PFSK-1 (cell line): Measurements from ENCODE around the gene TIAL1. TPM values are rescaled to one million over a fixed set of nuclear protein-coding genes. Genes with fewer than 3 reads are reported as not detected.

ENCODE experiments used
- FOXP2 ChIP-seq: optimal IDR thresholded peaks from 2 replicates; pipeline ENCODE3; 2011; ENCODE audit warnings: borderline replicate concordance, control low read depth, inconsistent platforms; ENCODE audit not compliant: insufficient read depth; ENCODE audit errors: extremely low read length, extremely low read depth
- POLR2AphosphoS5 ChIP-seq: IDR thresholded peaks from 2 replicates; pipeline ENCODE4 v1.6.1; 2012; ENCODE audit warnings: low read depth, mild to moderate bottlenecking, control low read depth, low read length, moderate library complexity
- SIN3A ChIP-seq: IDR thresholded peaks from 2 replicates; pipeline ENCODE4 v1.6.1; 2012; ENCODE audit warnings: mild to moderate bottlenecking, low read length, moderate library complexity, borderline replicate concordance; ENCODE audit not compliant: insufficient read depth
- TAF1 ChIP-seq: IDR thresholded peaks from 2 replicates; pipeline ENCODE4 v1.6.1; 2012; ENCODE audit warnings: low read length, control low read depth, borderline replicate concordance; ENCODE audit not compliant: insufficient read depth
- polyA plus RNA-seq: library from polyadenylated mRNA; unstranded; fragments of >200 nt; gene quantifications from one replicate; pipeline ENCODE4 v1.2.1, GENCODE V29; 2012; ENCODE audit warnings: low read depth, missing spikeins; ENCODE audit not compliant: insufficient read length
- TF ChIP-seq, protein P1 (sequence below), 2 experiments: IDR thresholded peaks; 2 replicates each; pipeline versions ENCODE4 v1.6.1 to v1.8.0; 2011 to 2012; ENCODE audit warnings: low read depth in 2 of 2, low read length in 2 of 2, control low read depth in 1 of 2, inconsistent platforms in 1 of 2, mild to moderate bottlenecking in 1 of 2, moderate library complexity in 1 of 2; ENCODE audit not compliant: insufficient read depth in 1 of 2

TIAL1 gene, protein sequence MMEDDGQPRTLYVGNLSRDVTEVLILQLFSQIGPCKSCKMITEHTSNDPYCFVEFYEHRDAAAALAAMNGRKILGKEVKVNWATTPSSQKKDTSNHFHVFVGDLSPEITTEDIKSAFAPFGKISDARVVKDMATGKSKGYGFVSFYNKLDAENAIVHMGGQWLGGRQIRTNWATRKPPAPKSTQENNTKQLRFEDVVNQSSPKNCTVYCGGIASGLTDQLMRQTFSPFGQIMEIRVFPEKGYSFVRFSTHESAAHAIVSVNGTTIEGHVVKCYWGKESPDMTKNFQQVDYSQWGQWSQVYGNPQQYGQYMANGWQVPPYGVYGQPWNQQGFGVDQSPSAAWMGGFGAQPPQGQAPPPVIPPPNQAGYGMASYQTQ
- 61.3 TPM for polyA plus RNA-seq

DNA sequence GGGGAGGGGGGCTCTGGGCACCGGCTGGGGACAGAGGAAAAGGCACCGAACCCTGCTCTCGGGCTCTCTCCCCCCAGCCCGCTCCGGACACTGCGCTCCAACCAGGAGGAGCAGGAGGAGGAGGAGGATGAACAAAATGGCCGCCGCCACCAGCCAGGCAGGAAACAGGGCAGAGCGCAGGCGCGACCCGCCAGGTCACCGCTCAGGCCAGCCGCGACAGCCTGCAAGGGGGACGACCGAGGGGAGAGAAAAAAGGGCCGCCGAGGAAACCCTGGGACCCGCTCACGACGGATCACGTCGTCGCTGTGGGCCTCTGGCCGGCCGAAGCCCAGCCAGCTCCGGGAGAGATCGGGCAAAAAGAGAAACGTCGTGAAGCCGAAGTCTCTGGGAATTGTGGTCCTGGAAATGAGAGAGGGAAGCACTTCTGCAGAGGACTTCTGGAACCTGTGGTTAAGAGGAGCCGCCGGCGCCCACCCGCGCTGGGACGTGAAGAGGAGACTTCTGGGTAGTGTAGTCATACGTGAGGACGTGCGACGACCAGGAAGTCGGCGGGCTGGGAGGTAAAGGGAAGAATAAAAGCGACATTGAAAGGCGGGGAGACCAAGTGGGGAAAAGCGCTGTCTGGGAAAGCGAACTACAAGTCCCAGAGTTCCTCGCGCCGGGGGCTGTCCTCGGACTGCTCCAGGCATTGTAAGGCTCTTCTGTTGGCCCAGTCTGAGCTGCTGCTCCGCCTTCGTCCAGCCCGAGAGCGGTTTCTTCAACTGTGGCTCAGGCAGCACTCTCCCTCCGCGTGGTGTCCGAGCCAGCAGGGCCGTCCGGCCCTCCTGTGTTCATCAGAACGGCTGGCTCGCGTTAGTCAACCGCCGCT is at the start of gene TIAL1:
TSS of gene TIAL1 (minus strand) at position 428 of the 868 bp plus-strand sequence. CDS start 499 bp downstream, outside the sequence.
- peak; percentile 34 for TF ChIP-seq FOXP2
- peak; percentile 98 for TF ChIP-seq POLR2AphosphoS5
- TF ChIP-seq, protein P1, sequence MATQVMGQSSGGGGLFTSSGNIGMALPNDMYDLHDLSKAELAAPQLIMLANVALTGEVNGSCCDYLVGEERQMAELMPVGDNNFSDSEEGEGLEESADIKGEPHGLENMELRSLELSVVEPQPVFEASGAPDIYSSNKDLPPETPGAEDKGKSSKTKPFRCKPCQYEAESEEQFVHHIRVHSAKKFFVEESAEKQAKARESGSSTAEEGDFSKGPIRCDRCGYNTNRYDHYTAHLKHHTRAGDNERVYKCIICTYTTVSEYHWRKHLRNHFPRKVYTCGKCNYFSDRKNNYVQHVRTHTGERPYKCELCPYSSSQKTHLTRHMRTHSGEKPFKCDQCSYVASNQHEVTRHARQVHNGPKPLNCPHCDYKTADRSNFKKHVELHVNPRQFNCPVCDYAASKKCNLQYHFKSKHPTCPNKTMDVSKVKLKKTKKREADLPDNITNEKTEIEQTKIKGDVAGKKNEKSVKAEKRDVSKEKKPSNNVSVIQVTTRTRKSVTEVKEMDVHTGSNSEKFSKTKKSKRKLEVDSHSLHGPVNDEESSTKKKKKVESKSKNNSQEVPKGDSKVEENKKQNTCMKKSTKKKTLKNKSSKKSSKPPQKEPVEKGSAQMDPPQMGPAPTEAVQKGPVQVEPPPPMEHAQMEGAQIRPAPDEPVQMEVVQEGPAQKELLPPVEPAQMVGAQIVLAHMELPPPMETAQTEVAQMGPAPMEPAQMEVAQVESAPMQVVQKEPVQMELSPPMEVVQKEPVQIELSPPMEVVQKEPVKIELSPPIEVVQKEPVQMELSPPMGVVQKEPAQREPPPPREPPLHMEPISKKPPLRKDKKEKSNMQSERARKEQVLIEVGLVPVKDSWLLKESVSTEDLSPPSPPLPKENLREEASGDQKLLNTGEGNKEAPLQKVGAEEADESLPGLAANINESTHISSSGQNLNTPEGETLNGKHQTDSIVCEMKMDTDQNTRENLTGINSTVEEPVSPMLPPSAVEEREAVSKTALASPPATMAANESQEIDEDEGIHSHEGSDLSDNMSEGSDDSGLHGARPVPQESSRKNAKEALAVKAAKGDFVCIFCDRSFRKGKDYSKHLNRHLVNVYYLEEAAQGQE (IDR thresholded peaks at IDR 0.05; ENCODE audit: insufficient read depth in 1 of 2, low read depth in 2 of 2, low read length in 2 of 2) = no peak; a peak in 1 of 4 replicates
- TF ChIP-seq TAF1 = peak; percentile 90
- peak; percentile 48; the same call in 1 of the 2 replicates for TF ChIP-seq SIN3A

DNA sequence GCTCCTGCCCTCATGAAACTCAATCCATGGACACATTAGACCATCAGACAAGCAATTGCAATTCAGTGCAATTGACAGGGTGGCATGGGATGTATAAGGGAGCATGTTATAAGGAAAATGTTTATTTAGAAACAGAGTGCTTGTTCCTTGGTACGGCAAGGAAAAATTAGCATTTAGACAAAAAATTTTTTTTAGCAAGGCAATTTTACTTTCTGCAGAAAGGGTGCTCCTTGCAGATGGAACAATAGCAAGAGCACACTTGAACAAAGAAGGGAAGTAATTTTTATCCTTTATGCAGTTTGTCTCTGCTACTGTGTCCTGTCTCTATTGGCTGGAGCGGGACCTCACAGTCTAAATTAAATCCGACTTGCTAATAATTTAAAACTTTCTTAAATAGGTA is 48.2 kb upstream of the TIAL1 start:
- no peak for TF ChIP-seq POLR2AphosphoS5
- TF ChIP-seq, protein P1 (IDR thresholded peaks at IDR 0.05; ENCODE audit: insufficient read depth in 1 of 2, low read depth in 2 of 2, low read length in 2 of 2) = no peak
- TF ChIP-seq FOXP2 = no peak
- no peak for TF ChIP-seq TAF1
- TF ChIP-seq SIN3A = no peak

DNA sequence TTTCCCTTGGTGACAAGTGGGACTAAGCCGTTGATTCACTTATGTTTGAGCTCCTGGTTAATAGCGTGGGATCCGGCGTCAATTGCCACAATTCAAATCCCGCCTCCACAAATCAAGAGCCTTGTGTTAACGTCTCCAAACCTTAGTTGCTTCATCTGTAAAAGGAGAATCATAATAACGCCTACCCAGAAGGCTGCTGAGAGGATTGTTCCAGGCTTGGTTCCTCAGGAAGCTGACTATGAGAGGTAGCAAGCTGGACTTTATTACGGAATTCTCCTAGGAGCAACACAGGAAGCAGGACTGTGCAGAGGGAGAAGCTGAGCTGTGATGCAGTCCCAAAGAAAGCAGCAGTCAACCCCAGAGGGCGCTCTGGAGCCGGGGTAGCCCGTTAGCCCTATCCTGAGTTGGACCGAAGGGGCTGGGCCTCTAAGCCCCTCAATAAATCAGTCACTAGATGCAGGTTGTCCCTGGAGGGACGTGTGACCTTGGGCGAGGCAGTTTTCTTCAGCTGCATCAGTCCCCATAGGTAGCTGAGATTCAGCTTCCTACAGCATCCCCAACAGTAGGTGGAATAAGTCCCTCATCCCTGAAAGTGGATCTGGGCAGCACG is 47.5 kb upstream of the TIAL1 start:
- TF ChIP-seq, protein P1 (IDR thresholded peaks at IDR 0.05; ENCODE audit: insufficient read depth in 1 of 2, low read depth in 2 of 2, low read length in 2 of 2) = no peak
- no peak for TF ChIP-seq FOXP2
- no peak for TF ChIP-seq SIN3A
- no peak for TF ChIP-seq TAF1
- no peak for TF ChIP-seq POLR2AphosphoS5

DNA sequence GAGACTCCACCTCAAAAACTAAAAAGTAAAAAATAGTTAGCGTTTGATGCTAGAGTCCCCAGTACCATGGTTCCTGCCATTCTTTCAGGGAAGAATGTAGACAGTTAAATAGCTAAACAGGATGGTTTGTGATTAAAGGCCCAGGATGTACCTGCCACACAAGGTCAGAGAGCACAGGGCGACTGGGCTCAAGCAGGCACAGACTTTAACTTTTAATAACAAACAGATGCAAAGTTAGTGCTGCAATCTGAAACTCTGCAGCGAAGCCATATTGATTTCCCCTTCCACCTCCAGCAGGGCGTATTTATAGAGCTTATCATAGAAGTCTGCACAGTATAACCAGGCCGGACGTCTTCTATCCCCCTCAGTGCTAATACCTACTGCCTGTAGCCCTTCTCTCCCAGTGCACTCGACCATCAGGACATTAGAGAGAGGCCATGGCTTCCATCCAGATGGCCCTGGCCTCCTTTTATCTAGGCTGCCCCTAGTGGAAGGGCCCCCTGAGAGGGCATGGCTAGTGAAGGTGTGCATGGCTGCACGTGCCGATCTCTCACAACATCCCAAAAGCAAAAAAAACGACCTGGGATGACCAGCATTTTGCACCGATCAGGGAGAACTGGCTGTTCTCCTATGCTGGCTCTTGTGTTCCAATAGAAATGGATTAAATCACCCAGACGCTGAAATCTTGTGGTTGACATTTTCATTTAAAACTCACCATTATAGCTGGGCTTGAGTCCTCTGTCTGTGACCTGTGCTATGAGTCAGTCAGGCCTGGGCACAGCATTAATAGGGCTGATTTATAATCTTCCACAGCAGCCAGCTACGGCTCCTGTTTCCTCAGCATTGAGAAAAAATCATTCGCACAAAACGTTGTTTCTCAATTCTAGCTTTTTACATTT is 46.8 kb upstream of the TIAL1 start:
- TF ChIP-seq TAF1 (no peak), POLR2AphosphoS5 (no peak), SIN3A (no peak), FOXP2 (no peak)
- TF ChIP-seq, protein P1 (IDR thresholded peaks at IDR 0.05; ENCODE audit: insufficient read depth in 1 of 2, low read depth in 2 of 2, low read length in 2 of 2) = no peak
